GM18870 (cell line): Measurements from ENCODE around the gene TMEM91.
"Not testable (repeated sequence)": the region's sequence is repeated elsewhere in the genome, so short reads cannot be mapped to it uniquely, and the experiment has no call there.

Source experiments
- ATAC-seq: cut with Tn5 transposase; IDR thresholded peaks from one replicate; pipeline ENCODE4 v1.9.1; 2021; ENCODE audit warnings: moderate library complexity; ENCODE audit not compliant: unreplicated experiment

TMEM91 gene

DNA sequence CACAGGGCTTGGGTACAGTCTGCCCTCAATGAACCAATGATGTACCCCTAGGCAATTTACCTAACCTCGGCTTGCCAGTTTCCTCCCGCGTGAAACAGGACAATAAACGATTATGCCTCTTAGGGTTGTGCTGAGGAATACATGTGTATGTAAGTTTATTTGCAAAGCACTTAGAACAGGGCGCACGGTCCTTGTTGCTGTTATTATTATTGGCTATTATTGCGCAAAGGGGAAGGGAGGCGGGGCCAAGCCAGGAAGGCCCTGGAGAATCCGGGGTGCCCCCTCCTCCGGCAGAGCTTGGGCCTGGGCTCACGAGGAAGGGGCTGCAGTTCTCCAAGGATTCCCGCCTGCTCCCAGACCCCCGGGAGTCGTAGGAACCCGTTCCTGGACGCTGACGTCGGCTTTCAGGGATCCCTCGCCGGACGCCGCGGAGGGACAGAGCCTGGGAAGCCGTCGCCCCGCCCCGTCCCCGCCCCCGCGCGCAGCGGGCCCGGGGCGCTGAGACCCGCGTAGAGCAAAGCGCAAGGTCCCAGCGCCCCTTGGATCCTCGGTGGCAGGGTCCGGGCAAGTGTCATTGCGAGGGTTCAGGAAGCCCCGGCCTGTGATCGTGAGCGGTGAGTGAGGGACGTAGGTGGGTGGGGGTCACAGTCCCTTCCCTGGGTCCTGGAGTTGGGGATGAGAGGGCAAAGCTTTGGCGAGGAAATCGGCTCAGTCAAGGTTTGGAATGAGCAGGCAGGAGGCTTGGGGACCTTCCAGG, at the start of gene TMEM91:
TSS of gene TMEM91 (plus strand) at position 293 of the 757 bp plus-strand sequence. CDS start 1,777 bp downstream, outside the sequence.
- no peak for ATAC-seq

DNA sequence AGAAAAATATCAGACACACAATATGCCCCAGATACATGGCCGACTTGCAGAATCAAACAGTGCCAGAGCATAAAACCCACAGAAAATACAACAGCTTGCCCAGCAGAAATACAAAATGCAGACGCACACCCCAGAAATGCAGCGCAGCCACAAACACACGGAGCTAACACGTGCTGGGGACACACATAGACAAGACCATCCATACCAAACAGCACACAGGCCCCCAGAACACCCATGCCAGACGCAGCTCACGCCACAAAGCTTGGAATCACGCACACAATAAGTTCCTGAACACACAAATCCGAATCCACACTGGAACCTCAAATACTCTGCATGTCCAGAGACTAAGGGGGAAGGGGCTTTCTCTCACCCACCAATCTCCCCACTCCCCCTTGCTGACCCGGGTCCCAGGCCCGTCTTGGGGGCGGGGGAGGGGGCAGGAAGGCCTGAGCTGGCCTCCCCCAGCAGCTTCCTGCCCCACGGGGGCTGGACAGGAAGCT, 49.2 kb upstream of the TMEM91 start:
- ATAC-seq: no peak

DNA sequence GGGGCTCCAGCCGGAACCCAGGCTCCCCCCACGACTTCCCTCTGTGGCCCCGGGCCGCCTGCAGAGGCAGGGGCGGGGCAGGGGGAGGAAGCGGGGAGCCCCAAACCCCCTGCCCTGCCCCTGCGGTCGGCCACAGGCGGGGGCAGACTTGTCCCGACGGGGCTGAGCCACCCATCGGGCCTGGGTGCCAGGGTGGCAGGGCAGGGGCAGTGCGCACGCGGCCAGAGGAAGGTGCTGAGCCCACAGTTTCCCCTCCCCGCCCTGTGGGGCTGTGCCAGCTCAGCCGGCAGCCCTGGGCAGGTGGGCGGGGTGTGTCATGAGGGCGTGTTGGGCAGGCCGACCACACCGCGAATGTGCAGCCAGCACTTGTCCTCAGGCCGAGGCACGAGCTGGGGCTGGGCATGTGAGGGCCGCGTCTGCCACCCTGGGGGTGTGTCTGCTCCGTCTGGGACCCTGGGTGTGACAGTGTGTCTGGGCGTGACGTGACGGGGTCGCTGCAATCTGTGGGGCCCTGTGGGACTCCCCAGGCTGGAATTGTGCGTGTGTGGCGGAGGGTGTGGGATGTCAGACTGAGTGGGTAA, 48.7 kb upstream of the TMEM91 start:
- ATAC-seq: no peak

DNA sequence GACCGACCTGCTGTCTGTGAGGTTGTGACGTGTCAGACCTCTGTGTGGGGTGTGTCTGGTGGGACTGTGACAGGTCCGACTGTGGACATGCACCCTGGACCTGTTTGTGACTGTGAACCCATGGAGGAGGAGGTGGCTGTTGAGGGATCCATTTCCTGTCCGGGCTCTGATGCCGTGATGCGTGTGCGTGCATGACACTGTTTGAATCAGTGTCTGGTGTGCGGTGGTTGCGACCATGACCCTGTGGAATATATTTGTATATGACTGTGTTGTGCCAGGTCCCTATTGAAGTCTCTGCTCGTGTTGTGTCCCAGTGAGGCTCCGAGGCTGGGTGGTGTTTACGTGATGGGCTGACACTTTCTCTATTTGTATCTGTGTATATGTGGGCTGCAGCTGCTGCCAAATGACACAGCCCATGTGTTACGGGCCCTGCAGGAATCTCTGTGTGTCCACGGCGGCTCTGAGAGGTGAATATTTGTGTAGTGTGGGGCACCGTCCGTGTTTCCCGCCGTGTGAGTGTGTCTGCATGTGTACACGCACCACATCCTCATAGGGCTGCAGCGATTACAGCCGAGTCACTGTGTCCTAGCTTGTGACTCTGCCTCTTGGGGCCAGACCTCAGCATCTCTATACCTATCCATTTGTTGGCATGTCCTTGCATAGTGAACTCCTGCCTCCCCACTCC, 48.0 kb upstream of the TMEM91 start:
- no peak for ATAC-seq

DNA sequence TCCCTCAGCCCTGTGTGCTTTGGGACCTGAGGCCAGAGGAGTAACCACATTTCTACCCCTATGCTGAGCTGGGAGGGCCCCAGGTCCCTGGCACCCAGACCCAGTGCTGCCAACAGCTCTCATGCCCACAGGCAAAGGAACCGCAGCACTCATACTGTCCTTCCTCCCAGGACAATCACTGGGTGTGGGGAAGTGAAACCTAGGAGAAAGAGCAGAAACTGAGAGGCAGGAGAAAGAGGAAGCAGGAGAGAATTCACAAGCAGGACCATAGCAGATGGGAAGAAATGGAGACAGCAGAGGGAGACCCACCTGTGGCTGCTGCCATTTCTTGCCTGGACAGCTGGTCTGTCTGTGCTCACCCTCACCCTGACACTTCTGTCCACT, 47.5 kb upstream of the TMEM91 start:
- ATAC-seq: no peak

DNA sequence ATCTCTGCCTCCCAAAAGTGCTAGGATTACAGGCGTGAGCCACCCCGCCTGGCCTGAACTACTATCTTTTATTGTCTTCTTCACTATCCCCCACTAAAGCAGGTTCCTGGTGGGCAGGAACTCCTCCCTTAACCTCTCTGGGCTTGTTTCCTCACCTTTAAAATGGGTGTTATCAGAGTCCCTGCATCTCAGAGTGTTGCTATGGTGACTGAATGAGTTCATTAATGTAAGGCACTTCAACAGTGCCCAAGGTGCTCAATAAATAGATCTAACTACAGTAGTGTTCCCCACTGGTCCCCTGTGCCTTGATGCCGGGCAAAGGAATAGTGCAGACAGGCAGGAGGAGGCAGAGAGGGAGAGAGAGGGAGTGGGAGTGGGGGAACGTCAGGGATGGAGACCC, 45.9 kb upstream of the TMEM91 start:
- ATAC-seq: no peak

DNA sequence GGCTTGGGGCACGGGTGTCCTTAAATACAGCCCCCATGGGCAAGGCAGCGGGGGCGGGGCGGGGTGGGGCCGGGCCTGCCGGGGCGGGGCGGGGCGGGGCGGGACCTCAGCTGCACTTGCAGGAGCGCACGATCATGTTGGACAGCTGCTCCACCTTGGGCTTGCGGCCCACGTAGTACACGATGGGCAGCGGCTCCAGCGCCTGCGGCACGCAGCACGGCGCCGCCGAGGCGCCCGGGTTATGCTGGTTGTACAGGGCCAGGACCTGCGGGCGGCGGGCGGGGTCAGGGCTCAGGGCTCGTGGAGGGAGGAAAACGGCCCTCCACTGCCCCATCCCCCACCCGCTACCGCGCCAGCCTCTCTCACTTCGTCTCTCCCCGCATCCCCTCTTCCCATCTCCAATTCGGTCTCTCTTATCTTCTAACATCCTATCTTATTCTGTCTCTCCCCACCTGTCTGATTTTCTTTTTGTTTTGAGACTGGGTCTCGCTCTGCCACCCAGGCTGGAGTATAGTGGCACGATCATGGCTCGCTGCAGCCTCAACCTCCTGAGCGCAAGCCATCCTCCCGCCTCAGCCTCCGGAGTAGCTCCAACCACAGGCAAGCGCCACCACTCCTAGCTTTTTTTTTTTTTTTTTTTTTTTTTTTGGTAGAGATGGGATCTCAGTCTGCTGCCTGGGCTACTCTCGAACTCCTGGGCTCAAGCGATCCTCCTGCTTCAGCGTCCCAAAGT, 45.2 kb upstream of the TMEM91 start:
- no peak for ATAC-seq

DNA sequence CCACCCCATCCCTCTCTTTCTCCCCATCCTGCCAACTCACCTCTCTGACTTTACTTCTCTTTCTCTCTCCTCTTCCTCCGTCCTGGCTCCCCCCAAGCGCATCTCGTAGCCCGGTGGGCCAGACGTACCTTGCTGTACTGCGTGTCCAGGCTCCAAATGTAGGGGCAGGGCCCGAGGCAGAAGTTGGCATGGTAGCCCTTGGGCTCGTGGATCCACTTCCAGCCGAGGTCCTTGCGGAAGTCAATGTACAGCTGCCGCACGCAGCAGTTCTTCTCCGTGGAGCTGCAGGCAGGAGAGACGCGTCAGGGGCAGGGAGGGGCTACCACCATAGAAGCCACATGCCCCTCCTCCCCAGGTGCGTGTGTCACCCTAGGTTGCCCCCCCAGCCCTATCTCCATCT, 44.3 kb upstream of the TMEM91 start:
- ATAC-seq: no peak

DNA sequence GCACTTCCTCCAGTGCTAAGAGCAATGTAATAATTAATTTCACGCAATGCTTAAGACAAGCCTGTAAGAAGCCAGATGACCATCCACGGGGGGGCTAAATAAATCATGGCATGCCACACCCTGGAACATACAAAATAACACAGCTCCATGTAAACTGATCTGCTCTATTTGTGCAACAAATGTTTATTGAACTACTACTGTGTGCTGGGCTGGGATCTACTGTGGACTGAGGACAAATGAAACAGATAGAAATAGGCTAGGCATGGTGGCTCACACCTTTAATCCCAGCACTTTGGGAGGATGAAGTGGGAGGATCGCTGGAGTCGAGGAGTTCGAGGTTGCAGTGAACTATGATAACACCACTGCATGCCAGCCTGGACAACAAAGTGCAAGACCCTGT, 43.9 kb upstream of the TMEM91 start:
- ATAC-seq: no peak

DNA sequence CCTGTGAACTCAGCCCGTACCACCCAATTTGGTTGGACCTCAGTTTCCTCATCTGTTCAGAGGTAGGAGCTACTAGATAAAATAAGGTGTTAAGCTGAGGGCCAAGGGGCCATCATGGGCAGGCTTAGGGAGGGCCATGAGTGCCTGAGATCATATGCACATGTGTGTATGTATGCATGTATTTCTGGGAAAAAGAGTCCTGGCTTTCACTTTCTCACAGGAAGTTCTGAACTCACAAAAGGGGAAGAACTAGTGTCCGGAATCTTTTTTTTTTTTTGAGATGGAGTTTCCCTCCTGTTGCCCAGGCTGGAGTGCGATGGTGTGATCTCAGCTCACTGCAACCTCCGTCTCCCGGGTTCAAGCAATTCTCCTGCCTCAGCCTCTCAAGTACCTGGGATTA, 41.5 kb upstream of the TMEM91 start:
- ATAC-seq: no peak

DNA sequence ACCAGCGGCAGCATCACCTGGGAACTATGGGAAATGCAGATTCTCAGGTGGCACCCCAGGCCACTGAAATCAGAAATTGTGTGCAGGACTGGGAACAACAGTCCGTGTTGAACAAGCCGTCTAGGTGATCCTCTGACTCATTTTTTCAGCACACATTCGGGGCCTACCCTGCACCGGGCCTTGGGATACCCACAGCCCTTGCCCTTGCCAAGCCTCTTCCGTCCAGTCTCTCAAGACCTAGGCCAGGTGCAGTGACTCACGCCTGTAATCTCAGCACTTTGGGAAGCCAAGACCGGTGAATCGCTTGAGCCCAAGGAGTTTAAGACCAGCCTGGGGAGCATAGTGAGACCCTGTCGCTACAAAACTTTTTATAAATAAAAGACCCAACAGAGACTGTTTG, 40.9 kb upstream of the TMEM91 start:
- ATAC-seq: no peak

DNA sequence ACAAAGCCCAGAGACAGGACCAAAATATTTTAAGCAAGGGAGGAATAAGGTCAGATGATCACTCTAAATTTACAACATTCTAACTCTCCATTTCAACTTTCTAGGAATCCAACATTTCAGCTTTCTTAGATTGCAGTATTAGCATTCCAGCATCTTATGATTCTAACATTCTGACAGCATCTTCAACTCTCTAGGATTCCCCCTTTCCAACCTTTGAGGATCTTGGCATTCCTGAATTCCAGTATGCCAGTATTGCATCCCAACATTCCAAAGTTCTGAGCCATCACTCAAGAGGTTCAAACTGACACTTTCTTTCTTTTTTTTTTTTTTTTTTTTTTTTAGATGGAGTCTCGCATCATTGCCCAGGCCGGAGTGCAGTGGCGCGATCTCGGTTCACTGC, 36.4 kb upstream of the TMEM91 start:
- ATAC-seq: no peak

DNA sequence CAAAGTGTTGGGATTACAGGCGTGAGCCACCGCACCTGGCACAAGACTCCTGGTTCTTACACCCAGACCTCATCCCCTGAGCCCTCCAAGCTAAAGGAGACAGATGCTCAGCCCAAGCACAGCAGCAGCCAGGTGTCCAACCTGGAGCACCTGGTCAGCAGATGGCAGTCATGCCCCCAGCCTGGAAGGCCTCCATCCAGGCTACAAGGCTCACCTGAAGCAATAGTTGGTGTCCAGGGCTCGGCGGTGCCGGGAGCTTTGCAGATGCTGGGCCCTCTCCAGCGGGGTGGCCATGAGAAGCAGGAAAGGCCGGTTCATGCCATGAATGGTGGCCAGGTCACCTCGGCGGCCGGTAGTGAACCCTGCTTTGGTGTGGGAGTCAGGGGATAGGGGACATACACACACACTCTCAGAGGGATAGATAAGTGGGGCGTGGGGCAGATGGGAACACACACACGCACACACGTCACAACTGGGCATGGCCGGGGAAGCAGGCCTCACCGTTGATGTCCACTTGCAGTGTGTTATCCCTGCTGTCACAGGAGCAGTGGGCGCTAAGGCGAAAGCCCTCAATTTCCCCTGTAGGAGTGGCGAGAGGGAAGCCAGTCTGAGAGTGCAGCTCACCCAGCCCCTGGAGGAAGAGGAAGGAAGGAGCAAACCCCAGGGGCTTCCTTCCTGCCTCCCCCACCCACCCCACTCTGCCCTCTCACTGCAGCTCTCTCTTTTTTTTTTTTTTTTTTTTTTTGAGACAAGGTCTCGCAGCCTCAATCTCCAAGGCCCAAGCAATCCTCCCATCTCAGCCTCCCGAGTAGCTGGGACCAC, 34.5 kb upstream of the TMEM91 start:
- ATAC-seq: no peak

DNA sequence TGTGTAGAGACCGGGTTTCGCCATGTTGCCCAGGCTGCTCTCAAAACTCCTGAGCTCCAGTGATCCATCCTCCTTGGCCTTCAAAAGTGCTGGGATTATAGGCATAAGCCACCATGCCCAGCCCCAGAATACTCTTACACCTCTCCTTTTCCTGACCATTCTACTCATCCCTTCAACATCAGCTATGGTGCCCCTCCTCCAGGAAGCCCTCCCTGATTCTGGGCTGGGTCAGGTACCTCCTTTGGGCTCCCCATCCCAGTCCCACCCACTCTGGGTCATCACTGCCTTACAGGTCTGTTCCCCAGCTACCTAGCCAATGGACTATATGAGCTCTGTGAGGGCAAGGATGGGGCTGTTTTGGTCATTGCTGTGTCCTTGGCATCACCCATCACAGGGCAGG, 32.2 kb upstream of the TMEM91 start:
- ATAC-seq: no peak

DNA sequence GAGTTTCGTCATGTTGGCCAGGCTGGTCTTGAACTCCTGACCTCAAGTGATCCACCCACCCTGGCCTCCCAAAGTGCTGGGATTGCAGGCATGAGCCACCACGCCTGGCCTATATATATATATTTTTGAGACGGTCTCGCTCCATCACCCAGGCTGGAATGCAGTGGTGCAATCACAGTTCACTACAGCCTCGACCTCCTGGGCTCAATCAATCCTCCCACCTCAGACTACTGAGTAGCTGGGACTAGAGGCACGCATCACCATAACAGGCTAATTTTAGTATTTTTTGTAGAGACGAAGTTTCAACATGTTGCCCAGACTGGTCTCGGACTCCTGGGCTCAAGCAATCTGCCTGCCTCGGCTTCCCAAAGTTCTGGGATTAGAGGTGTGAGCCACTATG, 29.4 kb upstream of the TMEM91 start:
- not testable (repeated sequence) for ATAC-seq

DNA sequence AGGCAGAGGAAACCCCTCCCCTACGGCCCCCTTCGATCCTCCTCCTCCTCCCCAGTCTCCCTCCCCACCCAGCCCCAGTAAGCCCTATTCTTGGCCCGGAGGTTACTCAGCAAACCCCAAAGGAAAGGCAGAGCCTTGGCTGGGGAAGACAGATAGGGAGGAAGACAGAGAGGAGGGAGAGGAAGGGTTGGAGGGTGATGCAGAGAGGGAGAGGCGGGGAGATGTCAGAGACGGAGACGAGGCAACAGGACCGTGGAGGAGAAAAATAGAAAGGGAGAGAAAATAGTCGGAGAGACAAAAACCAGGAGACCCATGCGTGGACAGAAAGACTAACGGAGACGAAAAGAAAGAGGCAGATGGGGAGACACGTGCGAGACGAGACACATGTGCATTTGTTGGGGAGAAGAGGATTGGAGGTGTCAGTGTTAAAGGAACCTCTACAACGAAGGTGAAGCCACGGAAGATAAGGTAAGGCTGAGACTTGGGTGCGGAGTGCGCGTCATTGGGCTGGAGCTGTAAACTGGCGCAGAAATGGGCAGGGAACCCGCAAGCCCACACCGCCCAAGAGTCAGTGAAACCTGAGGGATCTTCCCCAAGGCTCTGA, 25.5 kb upstream of the TMEM91 start:
- ATAC-seq: no peak

DNA sequence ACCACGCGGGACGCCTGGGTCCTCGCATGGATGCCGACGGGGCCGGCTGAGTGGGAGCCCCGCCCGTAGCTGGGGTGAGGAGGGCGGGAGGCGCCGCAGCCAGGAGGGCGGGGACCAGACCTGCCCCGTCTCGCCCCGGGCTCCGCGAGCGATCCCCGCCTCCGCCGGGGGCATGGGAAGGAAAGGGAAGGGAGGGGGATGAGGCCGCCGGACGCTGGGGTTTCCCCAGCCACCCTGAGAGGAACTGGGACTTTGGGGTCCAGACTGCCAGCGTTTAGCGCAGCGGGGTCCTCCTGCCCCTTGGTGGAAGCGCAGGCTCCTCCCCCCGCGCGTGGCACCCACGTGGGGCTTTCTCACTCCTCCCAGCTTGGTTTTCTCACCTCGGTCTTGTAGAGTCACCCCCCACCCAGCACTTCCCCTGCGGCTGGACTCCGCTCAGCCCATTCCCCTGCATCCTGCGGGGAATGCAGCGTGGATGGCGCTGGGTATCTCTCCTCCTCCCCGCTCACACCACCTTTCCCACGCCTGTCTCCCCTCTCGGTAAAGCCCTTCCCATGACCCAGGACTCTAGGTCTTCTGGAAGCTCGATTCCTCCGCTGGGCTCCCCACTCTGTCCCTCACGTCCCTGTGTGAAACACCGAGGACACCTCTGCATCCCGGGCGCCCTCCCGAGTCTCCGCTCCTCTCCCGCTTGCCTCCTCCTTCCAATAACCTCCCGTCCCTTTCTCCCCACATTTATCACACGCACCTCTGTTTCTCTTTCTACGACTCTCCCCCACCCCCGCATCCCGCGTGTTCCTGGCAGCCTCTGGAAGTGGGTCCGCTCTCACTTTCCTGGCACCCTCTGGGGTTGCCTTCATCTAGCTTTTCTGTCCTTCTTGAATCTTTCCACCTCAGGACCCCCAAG, 24.7 kb upstream of the TMEM91 start:
- peak; percentile 38 for ATAC-seq

DNA sequence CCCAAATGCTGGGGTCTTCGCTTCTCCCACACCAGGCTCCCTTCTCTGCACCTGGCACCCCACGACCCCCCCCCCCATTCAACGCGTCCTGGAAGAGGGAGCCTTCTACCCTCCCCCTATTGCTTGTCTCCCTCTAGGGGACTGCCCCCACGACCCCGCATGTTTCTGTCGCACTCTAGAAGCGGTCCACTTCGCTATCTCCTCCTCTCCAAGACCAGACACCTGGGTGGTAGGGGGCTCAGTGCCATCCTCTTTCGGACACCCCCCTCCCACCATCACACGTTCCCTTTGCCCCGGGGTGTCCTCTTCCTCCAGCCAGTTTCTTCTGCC, 24.1 kb upstream of the TMEM91 start:
- ATAC-seq: no peak
